Astrocyte (in vitro differentiated cells and primary cell): ENCODE data around the gene MFSD6L.

Experiments
- CTCF ChIP-seq: IDR thresholded peaks from 2 replicates; pipeline ENCODE4 v1.5.1; 2011; ENCODE audit warnings: low read depth, mild to moderate bottlenecking, inconsistent platforms, low read length, moderate library complexity; ENCODE audit not compliant: insufficient read depth
- EZH2 ChIP-seq: IDR thresholded peaks from 2 replicates; pipeline ENCODE4 v1.6.1; 2012; ENCODE audit warnings: mild to moderate bottlenecking, low read length, inconsistent platforms; ENCODE audit not compliant: insufficient read depth

GRCh38 chr17:8841844-8842243 lies 42.7 kb upstream of the MFSD6L start:
- TF ChIP-seq CTCF (no peak), EZH2 (no peak)
